ENCODE measurements around the gene MYO7B.

GRCh38 chr2:127681288-127681804 is 145.9 kb downstream of the MYO7B start:
- TF ChIP-seq CTCF (IDR thresholded peaks at IDR 0.05; ENCODE audit: insufficient read depth, low read length) (no peak), POLR2AphosphoS5 (IDR thresholded peaks at IDR 0.05; ENCODE audit: low read depth) (no peak)
